Spleen (tissue), 11 donors: ENCODE data around the gene SPEF2. TPM values are rescaled to one million over a fixed set of nuclear protein-coding genes. Genes with fewer than 3 reads are reported as not detected.

Source experiments
- DNase-seq: peaks from one replicate; pipeline ENCODE4 v3.0.0-alpha.2; 2020
- H3K27ac ChIP-seq, 8 donors: fragments of 200-600 bp; sonication (generic) in 7 of 8; 1 replicate in 4 of 8; 2 replicates in 4 of 8; pipeline versions ENCODE4 v1.5.0 to v1.8.0; 2016 to 2021; ENCODE audit warnings: inconsistent platforms in 4 of 8, mild to moderate bottlenecking in 4 of 8, moderate library complexity in 1 of 8
- H3K27me3 ChIP-seq, 7 donors: fragments of 200-600 bp; sonication (generic) in 6 of 7; replicated peaks in 1 of 7; 1 replicate in 4 of 7; 2 replicates in 3 of 7; pipeline versions ENCODE4 v1.5.0 to v1.8.0; 2016 to 2021; ENCODE audit warnings: inconsistent platforms in 3 of 7, mild to moderate bottlenecking in 1 of 7
- H3K36me3 ChIP-seq, 6 donors: fragments of 200-600 bp; sonication (generic) in 5 of 6; 1 replicate in 4 of 6; 2 replicates in 2 of 6; pipeline versions ENCODE4 v1.5.0 to v1.8.0; 2016 to 2021; ENCODE audit warnings: inconsistent platforms in 2 of 6
- H3K4me1 ChIP-seq, 6 donors: fragments of 200-600 bp; sonication (generic) in 5 of 6; 1 replicate in 3 of 6; 2 replicates in 3 of 6; pipeline versions ENCODE4 v1.5.0 to v1.8.0; 2016 to 2021; ENCODE audit warnings: inconsistent platforms in 3 of 6
- H3K4me3 ChIP-seq, 8 donors: fragments of 200-600 bp; sonication (generic) in 7 of 8; 1 replicate in 4 of 8; 2 replicates in 4 of 8; pipeline versions ENCODE4 v1.5.0 to v1.8.0; 2016 to 2021; ENCODE audit warnings: inconsistent platforms in 4 of 8, mild to moderate bottlenecking in 4 of 8, moderate library complexity in 2 of 8
- H3K9me3 ChIP-seq, 8 donors: fragments of 200-600 bp; sonication (generic) in 7 of 8; 1 replicate in 4 of 8; 2 replicates in 4 of 8; pipeline versions ENCODE4 v1.5.0 to v1.8.0; 2016 to 2021; ENCODE audit warnings: inconsistent platforms in 4 of 8
- POLR2A ChIP-seq, 3 donors: fragments of 450-650 bp; IDR thresholded peaks; one replicate each; pipeline ENCODE4 v1.5.1; 2017; ENCODE audit warnings: antibody characterized with exemption in 3 of 3, mild to moderate bottlenecking in 1 of 3
- POLR2AphosphoS5 ChIP-seq, 3 donors: sonication (generic); formaldehyde crosslinking; IDR thresholded peaks; one replicate each; pipeline ENCODE4 v1.5.1; 2017; ENCODE audit warnings: antibody characterized with exemption in 3 of 3
- WGBS, 5 donors: extraction: QIAGEN DNeasy Blood & Tissue Kit in 3 of 5; methylation state at CpG; one replicate each; pipeline versions ENCODE4 v1.1.5 to v1.1.7; 2013 to 2018; 5-methylcytosine and 5-hydroxymethylcytosine counted together
- intact Hi-C: fragments of 100-400 bp; cut with DNase I; formaldehyde crosslinking; loops from one replicate; pipeline ENCODE4 v1.15.0; 2023; ENCODE audit warnings: low total_unique reads
- polyA plus RNA-seq, 3 donors: library from polyadenylated mRNA; stranded (reverse); fragments of 200-250 nt; gene quantifications; one replicate each; pipeline ENCODE4 v1.2.1, GENCODE V29; 2013
- total RNA-seq, 7 donors: library from RNA; depleted of rRNA in 3 of 7; stranded (reverse); fragments of >200 nt in 3 of 7; fragmentation: NEBNext Ultra II Directional in 4 of 7; extraction: Animal tissue kit (Norgen Biotek cat#: 25700) in 4 of 7; gene quantifications; one replicate each; pipeline versions ENCODE4 v1.1.0 to v1.2.1, GENCODE V29; 2016 to 2021
- TF ChIP-seq, protein P1 (sequence below), 11 experiments: fragments of 200-600 bp in 7 of 11; fragments of 450-650 bp in 4 of 11; sonication (generic) in 4 of 11; IDR thresholded peaks in 8 of 11; conservative IDR thresholded peaks in 3 of 11; 1 replicate in 7 of 11; 2 replicates in 4 of 11; pipeline versions ENCODE4 v1.4.0 to v1.8.0; 2016 to 2021; ENCODE audit warnings: antibody characterized with exemption in 11 of 11, inconsistent platforms in 4 of 11, mild to moderate bottlenecking in 1 of 11
- donor health status: healthy with polysubstance abuse.
- donor health status: DM: no; HTN: no; CAD: no; lungs with moderate emphysema.
- donor health status: DM: no; HTN: no; CAD: no.
- donor health status: Bipolar disorder and iron deficiency.
- donor health status: healthy.
- donor health status: DM: no; HTN: no; CAD: no.
- donor health status: DM: yes; HTN: yes; CAD: no.

SPEF2 gene
- total and polyA plus RNA-seq, 10 donors = 1.7 to 22.6 (median 8.5) TPM

DNA sequence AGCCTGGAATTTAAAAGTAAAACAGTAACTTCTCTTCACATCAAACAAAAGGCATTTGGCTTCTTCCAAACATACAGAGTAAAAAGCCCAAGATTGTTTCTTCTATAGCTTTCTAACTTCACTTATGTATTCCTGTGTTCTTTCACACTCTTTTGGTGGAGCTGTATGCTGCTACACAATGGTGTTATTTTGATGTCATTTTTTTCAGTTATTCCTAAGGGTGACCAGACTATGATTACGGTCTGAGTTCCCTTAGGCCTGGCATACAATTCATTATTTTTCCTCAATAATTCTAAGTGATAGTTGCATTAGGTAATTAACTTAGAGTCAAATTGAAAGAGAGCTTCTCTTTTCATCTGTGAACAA is 172.8 kb downstream of the SPEF2 start:
- TF ChIP-seq, protein P1, sequence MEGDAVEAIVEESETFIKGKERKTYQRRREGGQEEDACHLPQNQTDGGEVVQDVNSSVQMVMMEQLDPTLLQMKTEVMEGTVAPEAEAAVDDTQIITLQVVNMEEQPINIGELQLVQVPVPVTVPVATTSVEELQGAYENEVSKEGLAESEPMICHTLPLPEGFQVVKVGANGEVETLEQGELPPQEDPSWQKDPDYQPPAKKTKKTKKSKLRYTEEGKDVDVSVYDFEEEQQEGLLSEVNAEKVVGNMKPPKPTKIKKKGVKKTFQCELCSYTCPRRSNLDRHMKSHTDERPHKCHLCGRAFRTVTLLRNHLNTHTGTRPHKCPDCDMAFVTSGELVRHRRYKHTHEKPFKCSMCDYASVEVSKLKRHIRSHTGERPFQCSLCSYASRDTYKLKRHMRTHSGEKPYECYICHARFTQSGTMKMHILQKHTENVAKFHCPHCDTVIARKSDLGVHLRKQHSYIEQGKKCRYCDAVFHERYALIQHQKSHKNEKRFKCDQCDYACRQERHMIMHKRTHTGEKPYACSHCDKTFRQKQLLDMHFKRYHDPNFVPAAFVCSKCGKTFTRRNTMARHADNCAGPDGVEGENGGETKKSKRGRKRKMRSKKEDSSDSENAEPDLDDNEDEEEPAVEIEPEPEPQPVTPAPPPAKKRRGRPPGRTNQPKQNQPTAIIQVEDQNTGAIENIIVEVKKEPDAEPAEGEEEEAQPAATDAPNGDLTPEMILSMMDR (IDR thresholded peaks at IDR 0.05 in 8 of 11, conservative IDR thresholded peaks at IDR 0.05 in 3 of 11) = no peak
- TF ChIP-seq POLR2AphosphoS5 (IDR thresholded peaks at IDR 0.05) (no peak), POLR2A (IDR thresholded peaks at IDR 0.05) (no peak)
- intact Hi-C loops = no loop called here
- WGBS, 5 donors = 87 to 100% (median 96%) methylated on average over 1 of the region's 1 CpG
- no peak overlapping the region for H3K27ac ChIP-seq
- H3K4me3 ChIP-seq = no peak overlapping the region
- H3K27me3 ChIP-seq = no peaks in the 10 kb centered on the region
- peaks cover 0 to 26% (median 14%) of the 10 kb centered on the region in 6 donors for H3K4me1 ChIP-seq
- H3K9me3 ChIP-seq = no peaks in the 10 kb centered on the region
- H3K36me3 ChIP-seq = no peaks in the 10 kb centered on the region
- DNase-seq = no peak

DNA sequence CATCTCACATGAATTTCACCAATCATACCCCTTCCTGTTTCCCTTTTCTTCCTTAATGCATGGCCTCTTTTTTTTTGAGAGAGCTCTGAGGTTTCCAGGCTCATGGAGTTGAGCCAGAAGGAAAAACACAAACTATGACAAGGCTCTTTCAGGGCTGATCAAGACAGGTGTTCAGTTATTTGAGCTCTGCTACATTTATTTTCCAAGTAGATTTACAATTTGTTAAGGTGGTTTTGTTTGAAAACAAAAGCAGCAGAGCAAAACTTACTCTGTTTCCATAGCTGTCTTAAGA is 176.6 kb downstream of the SPEF2 start:
- H3K4me3 ChIP-seq = no peak overlapping the region
- H3K9me3 ChIP-seq = no peaks in the 10 kb centered on the region
- H3K27me3 ChIP-seq = no peaks in the 10 kb centered on the region
- no peak for DNase-seq
- H3K4me1 ChIP-seq = peaks cover 0 to 24% (median 11%) of the 10 kb centered on the region in 6 donors
- TF ChIP-seq, protein P1 (IDR thresholded peaks at IDR 0.05 in 8 of 11, conservative IDR thresholded peaks at IDR 0.05 in 3 of 11) = no peak
- no peak for TF ChIP-seq POLR2AphosphoS5 (IDR thresholded peaks at IDR 0.05)
- no peak for TF ChIP-seq POLR2A (IDR thresholded peaks at IDR 0.05)
- intact Hi-C loops = no loop called here
- no peak overlapping the region for H3K27ac ChIP-seq
- H3K36me3 ChIP-seq = no peaks in the 10 kb centered on the region

DNA sequence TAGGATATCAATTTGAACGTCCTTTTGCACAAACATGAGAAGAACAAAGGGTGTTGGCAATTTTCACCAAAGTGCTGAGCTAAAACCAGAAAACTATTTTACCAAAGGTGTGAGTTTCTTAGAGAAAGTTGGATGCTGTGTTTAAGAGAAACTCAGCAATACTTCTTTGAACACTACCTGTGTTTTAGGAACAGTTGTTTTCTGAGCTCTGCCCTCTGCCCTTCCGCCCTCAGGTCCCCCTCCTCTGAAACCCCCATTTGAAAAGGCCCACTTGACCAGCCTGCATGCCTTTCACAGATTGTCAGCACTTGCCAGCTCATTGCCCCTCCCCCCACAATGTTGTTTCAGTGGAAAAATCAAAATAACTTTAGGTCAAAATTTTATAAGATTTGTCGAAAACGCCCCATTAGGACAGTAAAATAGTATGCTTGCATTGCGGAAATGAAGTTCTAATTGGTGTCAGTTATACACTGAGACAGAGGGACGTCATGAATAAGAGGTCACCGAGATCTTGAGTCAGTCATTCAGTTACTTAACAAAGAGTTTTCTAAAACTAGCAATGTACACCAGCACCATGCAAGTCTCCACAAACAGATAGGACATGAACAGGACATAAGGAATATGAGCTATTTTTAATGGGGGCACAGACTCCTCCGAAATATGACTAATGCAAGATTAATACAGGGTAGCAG is 177.2 kb downstream of the SPEF2 start:
- H3K4me1 ChIP-seq = peaks cover 0 to 19% (median 7%) of the 10 kb centered on the region in 6 donors
- no peaks in the 10 kb centered on the region for H3K36me3 ChIP-seq
- no peak overlapping the region for H3K27ac ChIP-seq
- no peaks in the 10 kb centered on the region for H3K9me3 ChIP-seq
- H3K27me3 ChIP-seq = no peaks in the 10 kb centered on the region
- no peak for TF ChIP-seq POLR2AphosphoS5 (IDR thresholded peaks at IDR 0.05)
- TF ChIP-seq POLR2A (IDR thresholded peaks at IDR 0.05) = no peak
- TF ChIP-seq, protein P1 (IDR thresholded peaks at IDR 0.05 in 8 of 11, conservative IDR thresholded peaks at IDR 0.05 in 3 of 11) = no peak
- DNase-seq = no peak
- intact Hi-C loops = no loop called here
- no peak overlapping the region for H3K4me3 ChIP-seq
- WGBS, 5 donors = 85 to 89% (median 86%) methylated on average over 8 of the region's 8 CpGs

DNA sequence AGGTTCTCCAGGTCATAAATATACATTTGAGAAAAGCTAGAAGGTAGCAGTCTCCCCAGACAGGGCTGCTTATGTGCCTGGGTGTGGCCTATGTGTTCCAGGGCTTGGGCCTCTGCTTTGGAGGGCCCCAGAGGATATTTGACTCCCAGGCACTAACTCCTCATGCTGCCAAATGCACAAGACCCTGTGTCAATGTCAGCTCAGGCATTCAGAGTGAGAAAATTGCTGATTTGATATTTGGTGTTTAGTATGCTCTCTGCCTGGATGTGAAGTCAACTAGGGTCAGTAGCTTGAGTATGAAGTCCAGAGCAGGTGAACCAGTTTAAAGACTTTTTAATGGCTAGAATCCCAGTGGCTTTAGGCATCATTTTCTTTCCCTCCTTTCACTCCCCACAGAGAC is 181.5 kb downstream of the SPEF2 start:
- Histone ChIP-seq H3K36me3 (no peaks in the 10 kb centered on the region), H3K9me3 (no peaks in the 10 kb centered on the region), H3K4me1 (peaks cover 9 to 23% (median 15%) of the 10 kb centered on the region in 6 donors), H3K27me3 (no peaks in the 10 kb centered on the region), H3K4me3 (no peak overlapping the region), H3K27ac (no peak overlapping the region)
- intact Hi-C loops = no loop called here
- DNase-seq = no peak
- TF ChIP-seq POLR2AphosphoS5 (IDR thresholded peaks at IDR 0.05) (no peak), POLR2A (IDR thresholded peaks at IDR 0.05) (no peak)
- TF ChIP-seq, protein P1 (IDR thresholded peaks at IDR 0.05 in 8 of 11, conservative IDR thresholded peaks at IDR 0.05 in 3 of 11) = no peak
